Muscle of back (tissue), 11 donors: ENCODE measurements around the gene ZNF160. TPM values are rescaled to one million over a fixed set of nuclear protein-coding genes. Genes with fewer than 3 reads are reported as not detected.
A peak's percentile ranks its signal among the peaks of the same experiment; 100 is the strongest.

Source experiments
- DNase-seq, 3 donors: peaks; one replicate each; pipeline versions ENCODE4 v3.0.0 to v3.0.0-alpha.2; 2013
- polyA plus RNA-seq, 10 donors: library from polyadenylated mRNA; unstranded; fragments of 120-200 nt; gene quantifications; one replicate each; pipeline ENCODE4 v1.2.1, GENCODE V29; 2013; ENCODE audit not compliant: insufficient read length in 10 of 10

The ZNF160 gene
- polyA plus RNA-seq, 10 donors, result 12.1 to 31.1 (median 18.5) TPM

DNA sequence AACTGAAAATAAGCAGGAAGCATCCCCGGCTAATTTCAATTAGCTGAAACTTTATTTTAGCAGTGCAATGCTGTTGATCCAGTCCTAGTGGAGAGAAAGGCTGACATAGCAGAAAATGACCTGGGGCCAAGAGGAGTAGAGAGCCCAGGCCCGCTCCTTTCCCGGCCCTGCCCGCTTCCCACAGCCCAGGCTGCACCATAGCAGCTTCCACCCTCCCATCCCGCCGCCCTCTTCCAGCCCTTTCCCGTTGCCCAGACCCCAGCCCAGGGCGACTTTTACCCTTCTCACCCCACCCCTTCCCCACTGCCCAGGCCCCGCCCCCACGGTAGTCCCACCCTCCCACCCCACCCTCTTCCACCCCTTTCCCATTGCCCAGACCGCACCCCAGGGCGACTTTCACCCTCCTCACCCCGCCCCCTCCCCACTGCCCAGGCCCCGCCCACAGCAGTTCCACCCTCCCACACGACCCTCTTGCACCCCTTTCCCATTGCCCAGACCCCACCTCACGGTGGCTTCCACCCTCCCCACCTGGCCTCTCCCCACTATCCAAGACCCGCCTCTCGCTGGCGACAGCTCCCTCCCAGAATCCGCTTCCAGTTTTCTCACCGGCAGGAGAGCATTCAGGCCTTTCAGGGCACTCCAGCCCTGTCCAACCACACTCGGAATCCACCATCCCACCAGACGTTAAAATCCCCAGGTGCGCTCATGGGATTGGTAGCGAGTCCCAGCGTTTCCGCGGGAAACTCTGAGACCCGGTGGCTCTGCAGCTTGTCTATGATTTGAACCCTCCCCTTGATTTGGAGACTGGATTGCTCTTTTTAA lies 8.3 kb downstream of the ZNF160 start:
- no peak for DNase-seq

DNA sequence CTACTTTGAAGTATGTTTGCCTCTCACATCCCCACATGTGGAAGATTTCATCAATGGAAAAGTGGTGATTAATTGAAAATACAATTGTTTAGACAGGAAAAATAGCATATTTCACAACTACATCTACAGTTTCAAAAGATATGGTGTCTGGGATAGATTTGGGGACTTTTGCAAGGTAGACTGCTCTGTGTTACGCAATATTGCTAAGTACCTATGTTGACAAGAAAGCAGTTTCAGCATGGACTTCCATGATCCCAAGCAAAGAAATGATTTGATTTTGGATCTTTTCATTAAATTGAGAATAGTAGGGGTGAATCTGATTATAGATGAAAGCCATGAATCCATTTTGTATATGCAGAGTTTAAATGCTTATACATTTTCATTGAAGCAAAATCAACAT lies 10.5 kb downstream of the ZNF160 start:
- DNase-seq, result no peak

GRCh38 chr19:53091413-53092254 lies 11.6 kb downstream of the ZNF160 start:
- DNase-seq, result no peak

GRCh38 chr19:53088091-53088490 lies 15.1 kb downstream of the ZNF160 start:
- DNase-seq, result no peak

- DNase-seq, result peak; percentile 11 to 64 (median 52)
Observed at GRCh38 chr19:53086949-53087348, 16.3 kb downstream of the ZNF160 start.

DNA sequence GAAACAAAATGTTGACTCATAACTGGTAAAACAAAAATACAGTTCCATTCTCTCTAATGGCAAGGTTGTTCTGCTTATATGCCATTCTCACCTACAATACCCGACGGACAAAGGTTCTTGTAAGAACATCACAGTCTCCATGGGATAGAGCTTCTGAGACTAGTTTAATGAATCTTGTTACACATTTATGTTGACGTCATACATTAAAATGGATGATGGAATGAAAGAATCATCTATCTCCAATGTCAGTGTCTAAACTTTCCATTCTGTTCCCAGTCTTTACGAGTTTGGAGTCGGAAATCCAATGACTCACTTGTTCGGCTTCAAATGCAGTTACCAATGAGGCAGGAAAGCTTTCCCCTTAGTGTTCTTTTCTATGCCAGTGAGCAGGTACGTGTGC lies 17.7 kb downstream of the ZNF160 start:
- no peak for DNase-seq

- DNase-seq, result no peak
Observed at GRCh38 chr19:53082929-53083328, 20.3 kb downstream of the ZNF160 start.

DNA sequence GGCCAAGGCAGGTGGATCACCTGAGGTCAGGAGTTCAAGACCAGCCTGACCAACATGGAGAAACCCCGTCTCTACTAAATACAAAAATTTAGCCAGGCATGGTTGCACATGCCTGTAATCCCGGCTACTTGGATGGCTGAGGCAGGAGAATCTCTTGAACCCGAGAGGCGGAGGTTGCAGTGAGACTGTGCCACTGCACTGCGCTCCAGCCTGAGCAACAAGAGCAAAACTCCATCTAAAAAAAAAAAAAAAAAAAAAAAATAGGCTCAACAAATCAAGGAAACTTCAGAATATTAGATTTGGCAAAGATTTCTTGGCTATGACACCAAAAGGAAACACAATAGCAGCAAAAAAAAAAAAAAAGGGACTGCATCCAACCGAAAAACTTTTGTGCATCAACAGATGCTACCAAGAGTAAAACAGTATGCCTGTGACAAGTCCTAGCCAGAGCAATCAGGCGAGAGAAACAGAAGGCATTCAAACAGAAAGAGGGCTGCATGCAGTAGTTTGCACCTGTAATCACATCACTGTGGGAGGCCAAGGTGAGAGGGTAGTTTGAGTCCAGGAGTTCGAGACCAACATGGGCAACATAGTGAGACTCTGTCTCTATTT lies 23.8 kb downstream of the ZNF160 start:
- DNase-seq, result no peak

- DNase-seq, result no peak
Observed at GRCh38 chr19:53078668-53079067, 24.6 kb downstream of the ZNF160 start.

- peak; percentile 22 to 66 (median 50) for DNase-seq
Observed at GRCh38 chr19:53076984-53077383, 26.2 kb downstream of the ZNF160 start.

GRCh38 chr19:53068834-53069233 lies 34.4 kb downstream of the ZNF160 start:
- no peak for DNase-seq

- DNase-seq, result no peak
Observed at GRCh38 chr19:53068199-53068598, 35.0 kb downstream of the ZNF160 start.

GRCh38 chr19:53057904-53058580 lies 45.2 kb downstream of the ZNF160 start:
- DNase-seq, result peak in 1 of 3 donors; percentile 15

DNA sequence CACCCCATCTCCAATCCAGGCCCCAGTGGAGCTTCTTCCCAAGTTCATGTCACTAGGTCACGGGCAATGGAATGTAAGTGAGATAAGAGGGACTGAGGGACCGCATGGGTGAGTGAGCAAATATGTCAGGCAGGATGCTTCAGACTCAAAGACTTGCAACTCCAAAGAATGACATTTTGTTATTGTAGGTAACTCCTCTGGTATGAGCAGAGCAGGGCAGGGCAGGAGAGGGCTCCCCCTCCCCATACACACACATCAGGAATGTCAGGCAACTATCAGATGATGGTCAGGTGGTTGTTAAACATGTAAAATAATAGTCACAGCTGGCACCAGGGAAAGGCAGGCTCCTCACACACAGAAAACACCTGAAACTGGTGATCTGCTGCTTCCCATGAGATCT lies 48.1 kb downstream of the ZNF160 start:
- no peak for DNase-seq

- DNase-seq, result no peak
Observed at GRCh38 chr19:53047379-53047778, 55.8 kb downstream of the ZNF160 start.

DNA sequence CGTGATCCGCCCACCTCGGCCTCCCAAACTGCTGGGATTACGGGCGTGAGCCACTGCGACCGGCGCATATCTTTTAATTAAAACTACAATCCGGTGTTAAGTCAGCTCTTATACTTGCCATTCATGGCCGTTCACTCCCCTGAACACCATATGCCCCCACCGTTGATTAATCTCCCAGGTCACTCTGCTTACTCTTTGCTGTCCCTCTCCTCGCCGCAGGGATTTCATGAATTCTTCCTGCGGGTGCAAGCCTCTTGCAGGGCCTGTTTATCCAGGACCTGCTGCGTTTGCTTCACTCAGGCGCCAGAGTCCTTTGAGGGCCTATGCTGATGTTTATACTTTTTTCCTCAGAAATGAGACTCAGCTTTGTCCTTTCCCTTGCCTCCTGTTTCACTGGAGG lies 57.7 kb downstream of the ZNF160 start:
- DNase-seq, result no peak

- no peak for DNase-seq
Observed at GRCh38 chr19:53041366-53041765, 61.9 kb downstream of the ZNF160 start.

DNA sequence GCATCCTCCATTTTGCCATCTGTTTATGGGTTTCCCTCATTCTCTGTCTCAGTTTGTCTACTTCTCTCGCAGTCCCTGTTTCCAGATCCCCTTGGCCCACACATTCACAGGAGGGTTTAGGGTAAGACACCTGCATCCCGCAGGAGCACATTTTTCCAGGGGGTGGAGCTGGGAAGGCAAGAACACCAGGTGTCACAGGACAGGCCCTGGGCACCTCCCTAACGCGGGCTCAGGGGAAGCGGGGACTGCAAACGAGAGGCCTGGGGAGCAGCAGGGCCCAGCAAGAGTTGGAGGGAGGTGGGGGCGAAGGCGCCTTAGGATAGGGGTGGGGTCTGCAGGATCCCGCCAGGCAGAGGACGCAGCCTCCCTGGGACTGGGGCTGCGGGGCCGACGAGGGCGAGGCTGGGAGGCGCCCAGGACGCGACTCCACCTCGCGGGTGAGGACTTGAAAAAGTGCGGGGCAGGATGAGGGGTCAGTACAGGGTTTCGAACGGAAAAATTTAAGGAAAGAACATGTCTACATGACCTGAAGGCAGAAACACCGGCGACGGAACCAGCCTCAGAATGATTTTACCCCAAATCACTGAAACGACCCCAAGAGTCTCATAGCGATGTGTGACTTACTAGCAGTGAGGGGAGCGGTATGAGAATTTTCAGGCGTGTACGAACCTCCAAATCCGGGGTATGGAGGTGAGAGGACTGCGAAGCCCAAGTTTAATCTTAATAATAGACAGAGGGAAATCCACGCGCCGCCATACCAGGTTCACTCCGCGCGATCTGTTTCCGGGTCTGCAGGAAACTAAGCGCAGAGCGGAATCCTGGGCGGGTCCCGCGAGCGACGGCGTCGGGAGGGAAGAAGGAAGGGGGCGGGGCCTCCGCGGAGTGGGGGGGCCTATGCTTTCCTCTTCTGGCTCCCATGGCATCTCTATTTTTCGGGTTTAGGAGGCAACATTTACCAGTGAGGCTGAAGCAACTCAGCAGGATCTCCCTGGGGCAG lies 65.8 kb downstream of the ZNF160 start:
- peak; percentile 12 to 61 (median 27) for DNase-seq

- no peak for DNase-seq
Observed at GRCh38 chr19:53034948-53035675, 68.1 kb downstream of the ZNF160 start.

DNA sequence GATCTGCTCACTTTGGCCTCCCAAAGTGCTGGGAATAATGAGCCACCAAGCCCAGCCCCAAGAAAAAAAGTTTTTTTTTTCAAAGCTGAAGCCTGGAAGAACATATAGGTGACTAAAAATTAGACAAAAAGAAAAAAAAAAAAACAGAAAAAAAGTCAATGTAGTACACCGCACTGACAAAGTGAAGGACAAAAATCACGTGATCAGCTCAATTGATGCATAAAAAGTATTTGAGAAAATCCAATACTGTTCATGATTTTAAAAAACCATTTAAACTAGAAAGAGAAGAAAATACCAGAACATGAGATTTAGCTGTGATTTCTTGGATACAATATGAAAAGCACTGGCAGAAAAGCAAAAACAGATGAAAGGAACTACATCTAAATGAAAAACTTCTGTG lies 69.2 kb downstream of the ZNF160 start:
- no peak for DNase-seq
